GM19463 (cell line): ENCODE measurements around the gene TPSAB1.
"Not testable (repeated sequence)": the region's sequence is repeated elsewhere in the genome, so short reads cannot be mapped to it uniquely, and the experiment has no call there.

Source experiments
- ATAC-seq: cut with Tn5 transposase; IDR thresholded peaks from one replicate; pipeline ENCODE4 v1.9.1; 2021; ENCODE audit warnings: mild to moderate bottlenecking, moderate library complexity; ENCODE audit not compliant: unreplicated experiment

TPSAB1 gene

DNA sequence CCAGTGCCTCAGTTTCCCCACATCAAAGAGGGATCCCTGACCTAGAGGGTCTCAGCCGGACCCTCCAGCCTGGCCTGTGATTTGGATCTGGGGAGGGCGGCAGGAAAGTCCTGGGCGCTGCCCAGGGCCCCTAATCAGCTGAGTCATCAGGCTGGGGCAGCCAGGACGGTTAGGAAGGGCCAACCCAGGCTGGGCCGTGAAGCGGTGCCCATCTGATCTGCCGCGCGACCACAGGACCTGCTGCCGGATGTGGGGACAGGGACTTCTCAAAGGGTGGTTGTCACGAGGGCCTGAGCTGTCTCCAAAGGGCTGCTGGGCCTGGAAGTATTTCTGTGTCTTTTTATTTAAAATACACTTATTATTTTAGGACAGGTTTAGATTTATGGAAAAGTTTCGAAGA, 4.4 kb downstream of the TPSAB1 start:
- ATAC-seq, result no peak

DNA sequence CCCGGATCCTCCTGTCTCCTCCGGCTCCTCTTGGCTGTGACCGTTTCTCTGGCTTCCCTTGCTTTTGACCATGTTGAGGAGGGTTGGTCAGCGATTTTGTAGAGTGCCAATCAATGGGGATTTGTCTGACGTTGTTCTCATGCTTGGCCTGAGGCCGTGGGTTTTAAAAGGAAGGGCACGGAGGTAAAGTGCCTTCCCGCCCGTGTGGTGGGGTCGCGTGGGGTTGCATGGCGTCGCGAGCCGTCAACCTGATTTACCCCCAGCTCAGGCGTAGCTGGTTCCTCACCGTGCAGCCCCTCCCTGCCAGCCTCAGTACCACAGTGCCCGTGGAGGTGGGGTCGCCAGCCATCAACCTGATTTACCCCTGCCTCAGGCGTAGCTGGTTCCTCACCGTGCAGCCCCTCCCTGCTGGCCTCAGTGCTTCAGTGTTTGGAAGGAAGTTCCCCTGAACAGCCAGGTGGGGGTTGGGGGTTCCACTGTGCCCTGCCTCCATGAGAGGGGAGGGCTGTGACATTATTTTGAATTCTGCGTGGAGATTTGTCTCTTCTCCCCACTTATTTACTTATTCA, 5.0 kb downstream of the TPSAB1 start:
- ATAC-seq, result no peak

GRCh38 chr16:1247903-1248537, 7.5 kb downstream of the TPSAB1 start:
- not testable (repeated sequence) for ATAC-seq

DNA sequence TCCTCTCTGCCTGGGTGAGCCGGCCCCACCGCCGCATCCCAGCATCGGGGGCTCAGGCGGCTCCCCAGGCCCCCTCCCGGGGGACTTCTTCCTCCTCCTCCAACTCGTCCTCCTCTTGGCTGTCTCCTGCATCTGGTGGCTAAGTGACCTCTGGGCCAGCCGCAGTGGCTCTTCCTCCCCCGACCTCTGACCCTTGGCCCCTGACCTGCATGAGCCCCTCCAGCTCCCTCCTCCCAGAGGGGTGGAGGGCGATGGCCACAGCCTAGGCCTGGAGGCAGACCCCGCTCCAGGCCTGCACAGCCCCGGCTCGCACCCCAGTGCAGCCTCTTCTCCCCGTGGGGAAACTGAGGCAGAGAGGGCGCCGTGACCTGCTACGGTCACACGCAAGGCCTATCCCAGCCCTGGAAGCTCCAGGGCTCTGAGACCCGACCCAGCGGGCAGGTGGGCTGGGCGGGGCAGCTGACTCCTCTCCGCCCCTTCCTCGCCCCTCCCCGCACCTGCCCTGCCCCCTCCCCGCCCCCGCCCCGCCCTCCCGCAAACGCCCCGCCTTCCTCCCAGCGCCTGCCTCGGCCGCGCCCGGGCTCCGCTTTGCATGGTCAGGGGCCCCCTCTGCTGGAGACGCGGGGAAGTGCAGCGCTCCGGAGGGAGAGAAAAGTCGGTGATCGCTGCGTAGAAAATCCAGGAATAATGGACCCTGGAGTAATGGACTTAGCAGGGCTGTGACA, 8.7 kb downstream of the TPSAB1 start:
- ATAC-seq, result not testable (repeated sequence)

GRCh38 chr16:1253701-1254364, 13.3 kb downstream of the TPSAB1 start:
- not testable (repeated sequence) for ATAC-seq

DNA sequence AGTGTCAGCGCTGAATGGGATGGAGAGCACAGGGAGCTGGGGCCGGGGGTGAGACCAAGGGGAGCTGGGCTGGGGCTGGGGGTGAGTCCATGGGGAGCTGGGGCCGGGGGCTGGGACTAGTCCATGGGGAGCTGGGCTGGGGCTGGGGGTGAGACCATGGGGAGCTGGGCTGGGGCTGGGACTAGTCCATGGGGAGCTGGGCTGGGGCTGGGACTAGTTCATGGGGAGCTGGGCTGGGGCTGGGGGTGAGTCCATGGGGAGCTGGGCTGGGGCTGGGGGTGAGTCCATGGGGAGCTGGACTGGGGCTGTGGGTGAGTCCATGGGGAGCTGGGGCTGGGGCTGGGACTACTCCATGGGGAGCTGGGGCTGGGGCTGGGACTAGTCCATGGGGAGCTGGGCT, 14.3 kb downstream of the TPSAB1 start:
- not testable (repeated sequence) for ATAC-seq

GRCh38 chr16:1255276-1256122, 15.0 kb downstream of the TPSAB1 start, which contains the start of gene TPSD1:
TSS of gene TPSD1 (plus strand) at chr16:1256069. CDS start at chr16:1256281, 212 bp downstream.
- not testable (repeated sequence) for ATAC-seq

DNA sequence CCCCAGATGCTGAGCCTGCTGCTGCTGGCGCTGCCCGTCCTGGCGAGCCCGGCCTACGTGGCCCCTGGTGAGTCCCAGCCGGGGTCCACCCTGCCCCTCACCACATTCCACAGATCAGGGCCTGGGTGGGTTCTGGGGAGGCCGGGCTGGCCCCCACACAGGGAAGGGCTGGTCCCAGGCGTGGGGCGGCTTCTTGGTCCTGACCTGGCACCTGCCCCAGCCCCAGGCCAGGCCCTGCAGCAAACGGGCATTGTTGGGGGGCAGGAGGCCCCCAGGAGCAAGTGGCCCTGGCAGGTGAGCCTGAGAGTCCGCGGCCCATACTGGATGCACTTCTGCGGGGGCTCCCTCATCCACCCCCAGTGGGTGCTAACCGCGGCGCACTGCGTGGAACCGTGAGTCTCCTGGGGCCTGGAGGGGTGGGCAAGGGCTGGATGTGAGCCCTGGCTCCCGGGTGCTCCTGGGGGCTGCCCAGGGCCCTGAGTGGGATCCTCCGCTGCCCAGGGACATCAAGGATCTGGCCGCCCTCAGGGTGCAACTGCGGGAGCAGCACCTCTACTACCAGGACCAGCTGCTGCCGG, 15.9 kb downstream of the TPSAB1 start:
- ATAC-seq, result not testable (repeated sequence)

- ATAC-seq, result no peak
Observed at GRCh38 chr16:1256874-1257322, 16.4 kb downstream of the TPSAB1 start.

DNA sequence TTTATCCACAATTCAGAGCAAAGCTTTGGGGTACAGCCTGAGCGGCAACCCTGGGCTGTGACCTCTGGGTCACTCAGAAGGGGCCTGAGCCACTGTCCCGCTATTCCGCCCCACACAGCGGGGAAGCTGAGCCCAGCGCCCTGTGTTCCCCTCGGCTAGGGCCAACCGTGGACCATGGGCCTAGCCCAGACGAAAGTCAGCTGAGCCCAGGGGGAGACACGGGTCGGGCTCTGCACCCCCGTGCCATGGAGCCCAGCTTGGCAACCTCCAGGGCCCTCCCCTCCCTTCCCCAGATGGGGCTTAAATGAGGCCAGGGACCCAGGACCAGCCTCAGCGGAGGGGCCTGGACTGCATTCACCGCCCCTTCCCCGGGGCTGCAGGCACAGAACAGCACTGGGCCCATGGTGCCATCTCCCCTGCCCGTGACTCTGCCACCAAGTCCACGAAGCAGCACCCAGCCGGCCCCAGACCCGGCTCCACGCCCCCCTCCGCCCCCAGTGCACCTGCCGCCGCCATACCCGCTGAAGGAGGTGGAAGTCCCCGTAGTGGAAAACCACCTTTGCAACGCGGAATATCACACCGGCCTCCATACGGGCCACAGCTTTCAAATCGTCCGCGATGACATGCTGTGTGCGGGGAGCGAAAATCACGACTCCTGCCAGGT, 17.2 kb downstream of the TPSAB1 start:
- ATAC-seq, result no peak

- ATAC-seq, result no peak
Observed at GRCh38 chr16:1258225-1258600, 17.7 kb downstream of the TPSAB1 start.

DNA sequence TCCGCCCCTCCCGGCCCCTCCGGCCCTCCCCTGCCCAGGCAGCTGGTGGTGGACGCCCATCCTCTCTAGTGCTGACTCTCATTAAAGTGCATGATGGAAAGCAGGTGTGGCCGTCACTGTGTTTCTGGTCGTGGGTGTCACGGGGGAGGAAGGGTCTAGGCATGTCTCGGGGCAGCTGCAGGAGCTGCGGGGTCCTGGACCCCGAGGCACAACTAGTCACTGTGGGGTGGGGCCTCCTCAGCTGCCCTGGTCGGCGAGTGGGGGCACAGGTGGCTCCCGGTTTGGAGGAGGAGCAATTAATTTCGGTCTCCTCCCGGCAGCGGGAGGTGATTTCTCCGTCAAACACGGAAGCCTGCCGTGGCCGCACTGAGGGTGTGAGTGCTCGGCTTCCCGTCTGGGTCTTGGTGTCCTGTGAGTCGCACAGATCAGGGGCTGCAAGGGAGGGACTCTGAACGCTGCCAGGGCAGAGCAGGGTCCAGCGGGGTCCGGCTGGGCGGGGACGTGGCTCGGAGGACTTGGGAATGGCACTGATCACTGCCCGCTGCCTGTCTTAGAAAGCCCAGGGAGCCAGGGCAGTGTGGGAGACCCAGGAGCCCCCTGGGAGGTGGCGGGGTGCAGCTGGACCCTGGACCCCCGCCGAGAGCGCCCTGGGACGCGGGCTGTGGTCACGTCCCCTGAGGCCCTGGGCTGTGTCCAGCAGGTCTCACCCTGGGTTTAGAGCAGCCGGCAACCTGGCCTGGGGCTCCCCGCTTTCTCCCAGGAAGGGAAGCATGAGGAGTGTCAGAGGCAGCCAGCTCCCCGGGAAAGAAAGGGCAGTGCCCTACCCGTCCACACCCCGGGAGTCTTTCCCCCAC, 18.6 kb downstream of the TPSAB1 start:
- ATAC-seq, result no peak

GRCh38 chr16:1259760-1260068, 19.2 kb downstream of the TPSAB1 start:
- ATAC-seq, result no peak

DNA sequence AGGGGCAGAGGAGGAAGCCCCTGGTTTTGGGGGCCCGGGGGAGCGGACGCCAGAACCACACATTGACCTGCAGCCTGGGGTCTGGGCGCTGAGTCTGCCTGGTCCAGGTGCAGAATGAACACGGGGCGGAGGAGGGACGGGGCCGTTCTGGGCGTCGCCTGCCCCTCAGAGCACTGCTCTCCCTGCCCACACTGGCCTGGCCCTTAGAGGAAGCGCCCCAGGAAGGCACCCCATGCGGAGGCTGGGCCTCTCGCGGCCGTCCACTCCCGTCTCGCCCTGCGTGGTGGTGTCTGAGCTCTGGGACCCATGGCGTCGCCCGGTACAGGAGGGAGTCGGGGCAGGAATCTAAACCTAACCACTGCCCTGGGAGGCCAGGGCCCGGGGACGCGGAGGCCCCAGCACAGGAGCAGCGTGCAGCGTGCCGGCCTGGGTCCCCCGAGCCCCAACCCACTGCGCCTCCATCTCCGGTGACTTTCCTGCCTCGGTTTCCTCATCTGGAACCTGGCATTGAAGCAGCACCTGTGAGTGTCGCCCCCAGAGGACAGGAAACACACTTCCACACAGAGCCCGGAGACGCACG, 19.7 kb downstream of the TPSAB1 start:
- no peak for ATAC-seq

DNA sequence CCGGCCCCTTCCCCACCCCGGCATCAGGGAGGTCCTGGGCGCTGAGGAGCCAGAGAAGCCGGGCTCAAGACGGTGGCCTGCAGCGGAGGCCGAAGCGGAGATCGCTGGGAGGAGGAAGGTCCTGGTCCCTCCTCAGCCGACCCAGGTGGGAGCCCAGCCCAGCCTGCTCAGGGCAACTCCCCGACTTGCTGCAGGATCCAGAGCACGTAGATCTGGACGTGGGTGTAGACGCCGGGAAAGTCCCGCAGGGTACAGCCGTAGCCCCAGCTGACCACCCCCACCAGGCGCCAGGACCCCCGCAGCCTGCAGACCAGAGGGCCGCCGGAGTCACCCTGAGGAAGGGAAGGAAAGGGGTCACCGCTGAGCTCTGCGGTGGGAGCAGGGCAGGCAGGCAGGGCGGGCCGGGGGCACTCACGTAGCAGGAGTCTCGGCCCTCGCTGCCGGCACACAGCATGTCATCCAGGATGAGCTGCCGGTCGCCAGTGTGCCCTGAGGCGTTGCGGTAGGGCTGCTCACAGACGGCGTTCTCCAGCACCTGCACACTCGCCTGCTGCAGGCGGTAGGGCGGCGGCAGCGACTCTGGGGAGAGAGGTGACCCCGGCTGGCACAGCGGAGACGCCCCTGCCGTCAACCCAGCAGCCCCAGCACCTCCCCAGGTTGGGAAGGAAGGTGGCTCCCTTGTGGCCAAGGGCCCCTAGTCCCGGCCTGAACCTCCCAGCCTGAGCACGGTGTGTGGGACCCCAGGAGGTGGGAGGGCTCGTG, 20.8 kb downstream of the TPSAB1 start:
- ATAC-seq, result no peak

GRCh38 chr16:1262210-1262845, 21.8 kb downstream of the TPSAB1 start:
- no peak for ATAC-seq

DNA sequence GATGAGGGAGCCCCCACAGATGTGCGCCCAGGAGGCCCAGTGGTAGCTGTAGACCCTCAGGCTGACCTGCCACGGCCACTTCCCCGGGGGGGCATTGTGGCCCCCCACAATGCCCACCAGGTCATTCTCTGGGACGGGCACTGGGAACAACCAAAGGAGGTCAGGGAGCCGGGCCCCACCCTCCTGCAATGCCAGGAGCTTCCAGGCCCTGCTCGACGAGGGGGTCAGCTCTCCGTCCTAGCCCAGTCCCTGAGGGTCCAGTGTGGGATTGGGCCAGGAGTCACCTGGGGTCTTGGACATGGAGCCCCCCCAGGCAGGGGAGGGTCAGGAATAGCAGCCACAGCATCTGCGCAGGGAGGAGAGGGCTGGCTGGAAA, 22.3 kb downstream of the TPSAB1 start:
- no peak for ATAC-seq
